Skeletal muscle satellite cell (primary cell): Measurements from ENCODE around the gene DNAH17.

Experiments
- H3K27me3 ChIP-seq: 2 replicates; pipeline ENCODE4 v1.7.0; 2013; ENCODE audit warnings: low read length; ENCODE audit not compliant: control insufficient read depth, insufficient read depth
- H3K36me3 ChIP-seq: 2 replicates; pipeline ENCODE4 v1.7.0; 2013; ENCODE audit warnings: mild to moderate bottlenecking, control low read depth, low read length; ENCODE audit not compliant: insufficient read depth
- H3K4me1 ChIP-seq: 2 replicates; pipeline ENCODE4 v1.7.0; 2013; ENCODE audit warnings: low read length; ENCODE audit not compliant: control insufficient read depth, insufficient read depth
- H3K4me2 ChIP-seq: 2 replicates; pipeline ENCODE4 v1.7.0; 2013; ENCODE audit warnings: mild to moderate bottlenecking, low read length
- H3K4me3 ChIP-seq: 2 replicates; pipeline ENCODE4 v1.7.0; 2013; ENCODE audit warnings: low read length
- H3K9ac ChIP-seq: 2 replicates; pipeline ENCODE4 v1.7.0; 2013; ENCODE audit warnings: mild to moderate bottlenecking, low read depth, low read length, moderate library complexity
- H3K9me3 ChIP-seq: replicated peaks from 2 replicates; pipeline ENCODE4 v1.7.0; 2013; ENCODE audit warnings: mild to moderate bottlenecking, control low read depth, low read length

Gene DNAH17

DNA sequence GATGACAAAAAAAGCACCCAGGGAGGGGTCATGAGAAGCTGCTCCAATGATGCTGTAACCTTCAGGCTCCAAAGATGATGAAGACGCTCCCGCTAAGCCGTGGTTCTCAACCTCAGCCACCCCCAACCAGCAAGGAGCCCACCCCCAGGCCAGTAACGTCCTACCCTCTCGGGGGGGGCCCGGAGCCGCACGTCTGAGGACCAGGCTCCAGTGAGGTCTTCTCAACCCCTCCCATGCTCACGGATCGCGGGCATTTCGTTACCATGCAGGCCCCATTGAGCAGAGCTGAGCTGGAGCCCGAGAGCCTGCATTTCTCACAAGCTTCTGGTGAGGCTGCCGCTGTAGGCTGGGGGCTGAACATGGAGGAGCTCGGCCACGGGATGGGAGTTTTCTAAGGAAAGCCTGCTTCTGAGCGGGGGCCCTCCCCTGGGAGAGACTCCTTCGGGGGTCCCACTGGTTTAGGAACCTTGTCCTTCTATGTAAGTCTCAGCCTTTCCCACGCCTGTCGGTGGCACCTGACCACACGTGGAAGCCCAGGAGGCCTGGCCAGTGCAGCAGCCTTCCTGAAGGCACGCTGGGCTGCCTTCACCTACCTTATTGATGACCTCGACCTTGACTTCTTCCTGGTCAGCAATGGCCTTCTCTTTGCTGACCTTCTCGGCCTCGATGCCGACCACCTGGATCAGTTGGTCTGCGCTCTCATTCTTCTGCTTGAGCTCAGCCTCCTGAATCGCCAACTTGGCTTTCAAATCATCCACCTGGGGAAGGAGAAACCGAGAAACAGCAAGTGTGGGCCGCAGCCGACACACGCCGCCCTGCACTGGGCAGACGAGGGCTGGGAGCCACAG is 116.0 kb downstream of the DNAH17 start:
- no peaks in the 10 kb centered on the region for H3K9me3 ChIP-seq
- H3K27me3 ChIP-seq: peaks cover 21% of the 10 kb centered on the region
- H3K4me3 ChIP-seq: no peak overlapping the region
- H3K4me2 ChIP-seq: no peak overlapping the region
- no peaks in the 10 kb centered on the region for H3K36me3 ChIP-seq
- no peaks in the 10 kb centered on the region for H3K4me1 ChIP-seq
- no peak overlapping the region for H3K9ac ChIP-seq

- Histone ChIP-seq H3K4me1 (no peaks in the 10 kb centered on the region), H3K4me3 (no peak overlapping the region), H3K4me2 (no peak overlapping the region), H3K27me3 (peaks cover 21% of the 10 kb centered on the region), H3K9ac (no peak overlapping the region), H3K9me3 (no peaks in the 10 kb centered on the region), H3K36me3 (no peaks in the 10 kb centered on the region)
These were observed 117.0 kb downstream of the DNAH17 start for GRCh38 chr17:78460176-78460675.

GRCh38 chr17:78459696-78460095 is 117.5 kb downstream of the DNAH17 start:
- Histone ChIP-seq H3K27me3 (peaks cover 21% of the 10 kb centered on the region), H3K4me2 (no peak overlapping the region), H3K9ac (no peak overlapping the region), H3K9me3 (no peaks in the 10 kb centered on the region), H3K4me3 (no peak overlapping the region), H3K36me3 (no peaks in the 10 kb centered on the region), H3K4me1 (no peaks in the 10 kb centered on the region)

GRCh38 chr17:78458736-78459335 is 118.4 kb downstream of the DNAH17 start:
- Histone ChIP-seq H3K4me3 (no peak overlapping the region), H3K4me2 (no peak overlapping the region), H3K9me3 (no peaks in the 10 kb centered on the region), H3K9ac (no peak overlapping the region), H3K4me1 (no peaks in the 10 kb centered on the region), H3K36me3 (no peaks in the 10 kb centered on the region), H3K27me3 (peaks cover 29% of the 10 kb centered on the region)

DNA sequence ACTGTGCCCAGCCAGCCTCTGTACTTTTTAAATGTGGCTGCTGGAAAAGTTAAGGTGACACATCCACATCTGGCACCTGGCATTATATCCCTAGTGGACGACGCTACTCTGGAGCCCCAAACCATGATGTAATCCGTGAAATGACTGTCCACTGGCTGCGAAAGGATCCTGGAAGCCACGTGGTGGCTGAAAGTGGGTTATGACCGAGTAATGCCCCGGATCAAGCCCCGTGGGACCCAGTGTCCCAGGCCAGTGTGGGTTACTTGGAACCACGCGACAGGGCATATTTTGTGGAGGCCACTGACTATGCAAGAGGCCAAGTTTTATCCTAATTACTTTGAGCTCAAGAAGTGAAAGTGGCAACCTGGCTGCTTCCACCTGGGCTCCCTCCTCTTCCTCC is 119.1 kb downstream of the DNAH17 start:
- Histone ChIP-seq H3K36me3 (no peaks in the 10 kb centered on the region), H3K4me2 (no peak overlapping the region), H3K4me1 (no peaks in the 10 kb centered on the region), H3K4me3 (no peak overlapping the region), H3K27me3 (peaks cover 33% of the 10 kb centered on the region), H3K9ac (no peak overlapping the region), H3K9me3 (no peaks in the 10 kb centered on the region)

DNA sequence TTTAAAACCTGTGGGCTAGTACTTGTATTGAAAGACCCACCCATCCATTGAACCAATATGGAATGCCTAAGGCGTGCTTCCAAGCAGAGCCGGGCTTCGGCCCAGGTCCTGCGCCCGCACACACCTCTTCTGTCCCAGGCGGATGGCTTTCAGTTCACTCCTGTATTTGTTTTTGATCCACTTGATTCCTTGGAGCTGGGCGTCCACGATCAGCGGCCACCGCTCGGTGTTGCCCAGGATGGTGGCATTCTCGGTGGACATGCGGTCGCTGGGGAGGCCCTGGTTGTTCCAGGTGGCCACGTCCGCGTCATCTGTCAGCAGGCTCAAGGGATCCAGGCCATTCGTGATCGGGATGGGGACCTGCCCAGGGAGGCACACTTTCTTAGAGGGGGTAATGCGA is 122.8 kb downstream of the DNAH17 start:
- H3K36me3 ChIP-seq: no peaks in the 10 kb centered on the region
- no peak overlapping the region for H3K4me3 ChIP-seq
- H3K9me3 ChIP-seq: no peaks in the 10 kb centered on the region
- H3K27me3 ChIP-seq: peaks cover 44% of the 10 kb centered on the region
- H3K4me1 ChIP-seq: peaks cover 11% of the 10 kb centered on the region
- no peak overlapping the region for H3K9ac ChIP-seq
- H3K4me2 ChIP-seq: no peak overlapping the region

GRCh38 chr17:78451753-78452152 is 125.4 kb downstream of the DNAH17 start:
- Histone ChIP-seq H3K4me3 (no peak overlapping the region), H3K27me3 (peaks cover 34% of the 10 kb centered on the region), H3K4me1 (peaks cover 11% of the 10 kb centered on the region), H3K9me3 (no peaks in the 10 kb centered on the region), H3K4me2 (no peak overlapping the region), H3K9ac (no peak overlapping the region), H3K36me3 (no peaks in the 10 kb centered on the region)

DNA sequence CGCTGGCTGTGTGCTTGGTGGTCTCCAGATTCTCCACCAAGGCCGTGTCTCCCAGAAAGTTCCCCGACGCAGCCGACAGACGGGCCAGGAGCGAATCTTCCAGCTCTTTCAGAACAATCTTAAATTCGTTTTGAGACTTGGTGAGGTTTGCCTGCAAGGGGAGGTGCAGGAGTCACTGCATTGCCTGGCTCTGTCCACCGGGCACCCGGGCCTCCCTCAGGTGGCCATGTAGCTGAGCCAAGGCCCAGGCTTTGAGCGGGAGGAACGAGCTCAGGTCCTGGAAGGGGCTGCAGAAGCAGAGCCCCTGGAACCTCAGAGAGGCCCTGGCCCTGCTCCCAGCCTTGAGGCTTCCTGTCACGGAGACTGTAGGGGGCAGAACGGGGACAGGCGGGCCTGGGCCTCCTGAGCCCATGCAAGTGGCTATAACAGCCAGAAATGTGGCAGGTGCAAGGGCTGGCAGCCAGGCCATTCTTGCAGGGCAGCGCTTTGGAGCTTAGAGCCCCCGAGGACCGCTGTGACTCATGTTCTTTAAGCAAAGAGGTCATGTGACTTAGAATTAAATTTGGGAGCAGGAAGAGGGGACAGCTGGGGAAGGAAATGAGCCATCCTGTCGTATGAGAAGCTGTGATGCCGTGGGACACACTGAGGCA is 126.4 kb downstream of the DNAH17 start:
- no peak overlapping the region for H3K9ac ChIP-seq
- no peaks in the 10 kb centered on the region for H3K36me3 ChIP-seq
- H3K27me3 ChIP-seq: peaks cover 34% of the 10 kb centered on the region
- no peak overlapping the region for H3K4me3 ChIP-seq
- H3K4me2 ChIP-seq: no peak overlapping the region
- no peaks in the 10 kb centered on the region for H3K9me3 ChIP-seq
- peaks cover 11% of the 10 kb centered on the region for H3K4me1 ChIP-seq

GRCh38 chr17:78449983-78450595 is 127.1 kb downstream of the DNAH17 start:
- Histone ChIP-seq H3K4me3 (no peak overlapping the region), H3K36me3 (no peaks in the 10 kb centered on the region), H3K4me2 (no peak overlapping the region), H3K9ac (no peak overlapping the region), H3K27me3 (peaks cover 34% of the 10 kb centered on the region), H3K9me3 (no peaks in the 10 kb centered on the region), H3K4me1 (peaks cover 11% of the 10 kb centered on the region)

GRCh38 chr17:78448356-78448993 is 128.7 kb downstream of the DNAH17 start:
- H3K27me3 ChIP-seq: peaks cover 29% of the 10 kb centered on the region
- H3K36me3 ChIP-seq: no peaks in the 10 kb centered on the region
- H3K4me3 ChIP-seq: no peak overlapping the region
- no peaks in the 10 kb centered on the region for H3K9me3 ChIP-seq
- peaks cover 11% of the 10 kb centered on the region for H3K4me1 ChIP-seq
- H3K9ac ChIP-seq: no peak overlapping the region
- H3K4me2 ChIP-seq: no peak overlapping the region

DNA sequence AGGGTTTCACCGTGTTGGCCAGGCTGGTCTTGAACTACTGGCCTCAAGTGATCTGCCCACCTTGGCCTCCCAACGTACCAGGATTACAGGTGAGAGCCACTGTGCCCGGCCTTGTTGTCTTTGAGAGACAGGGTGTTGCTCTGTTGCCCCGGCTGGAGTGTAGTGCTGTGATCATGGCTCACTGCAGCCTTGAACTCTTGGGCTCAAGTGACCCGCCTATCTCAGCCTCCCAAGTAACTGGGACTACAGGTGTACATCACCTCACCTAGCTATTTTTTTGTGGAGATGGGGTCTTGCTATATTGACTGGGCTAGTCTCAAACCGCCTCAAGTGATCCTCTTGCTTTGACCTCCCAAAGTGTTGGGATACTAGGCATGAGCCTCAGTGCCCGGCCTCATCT is 130.4 kb downstream of the DNAH17 start:
- Histone ChIP-seq H3K4me3 (no peak overlapping the region), H3K9ac (no peak overlapping the region), H3K4me1 (peaks cover 11% of the 10 kb centered on the region), H3K36me3 (no peaks in the 10 kb centered on the region), H3K27me3 (peaks cover 34% of the 10 kb centered on the region), H3K4me2 (no peak overlapping the region), H3K9me3 (no peaks in the 10 kb centered on the region)
